Measurements from ENCODE around the gene KRT79.
"Not testable (repeated sequence)": the region's sequence is repeated elsewhere in the genome, so short reads cannot be mapped to it uniquely, and the experiment has no call there.

KRT79 gene

DNA sequence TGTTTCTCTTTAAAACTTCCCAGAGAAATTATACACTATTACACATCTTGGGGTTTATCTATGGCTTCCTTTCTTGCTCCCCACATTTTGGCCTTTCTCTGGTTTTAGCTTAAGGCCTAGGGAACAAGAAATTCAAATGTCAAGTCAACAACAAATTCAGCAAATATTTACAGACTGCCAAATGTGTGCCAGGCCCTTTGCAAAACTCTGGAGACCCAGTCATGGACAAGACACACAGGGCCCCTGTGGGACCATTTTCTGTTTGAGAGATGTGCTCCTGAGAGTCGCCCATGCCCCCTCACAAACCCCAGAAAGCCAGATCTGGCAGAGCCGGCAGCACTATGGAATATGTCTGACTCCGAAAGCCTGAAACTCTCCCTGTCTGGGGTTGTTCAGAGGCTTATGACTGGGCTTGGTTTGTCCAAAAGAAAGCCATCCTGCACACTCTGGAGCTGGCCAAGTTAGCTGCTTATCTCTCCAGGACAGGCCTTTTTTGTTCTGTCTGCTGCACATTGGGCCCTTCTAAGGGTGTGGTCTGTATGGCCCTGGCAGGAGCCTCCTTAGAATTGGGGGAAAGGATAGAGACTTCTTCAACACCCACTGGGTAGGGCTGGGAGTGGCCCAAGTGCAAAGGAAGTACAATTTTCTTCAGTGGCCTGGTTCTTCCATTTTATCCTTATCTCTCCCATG is 37.1 kb downstream of the KRT79 start:
- Histone ChIP-seq H3K4me1 (ENCODE audit: insufficient read depth, low read length) (peaks cover 12% of the 10 kb centered on the region; the same call in 1 of the 2 replicates), H3K9ac (ENCODE audit: low read depth, low read length) (no peak overlapping the region), H3K9me3 (ENCODE audit: insufficient read depth, low read depth, low read length) (no peaks in the 10 kb centered on the region), H3K27me3 (ENCODE audit: insufficient read depth, low read length) (no peaks in the 10 kb centered on the region), H3K36me3 (ENCODE audit: insufficient read depth, low read depth, low read length) (no peaks in the 10 kb centered on the region), H3K4me3 (ENCODE audit: low read length) (no peak overlapping the region), H3K27ac (ENCODE audit: low read length) (no peak overlapping the region)

DNA sequence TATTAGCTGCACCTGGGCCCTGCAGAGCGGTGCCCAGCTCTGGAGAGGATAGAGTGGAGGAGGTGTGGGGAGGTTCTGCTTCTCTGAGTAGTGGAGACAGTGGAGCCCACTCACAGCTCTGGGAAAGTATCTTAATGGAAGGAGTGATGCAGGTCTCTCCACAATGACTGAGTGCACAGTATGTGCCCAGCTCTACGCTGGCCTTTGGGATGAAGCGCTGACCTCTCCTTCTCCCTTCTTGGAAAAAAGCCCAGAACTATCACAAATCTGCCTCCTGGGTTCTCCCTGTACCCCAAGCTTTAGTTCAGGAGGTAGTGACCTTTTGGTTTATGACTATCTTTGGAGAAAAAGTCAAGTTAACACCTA is 37.7 kb downstream of the KRT79 start:
- no peaks in the 10 kb centered on the region for H3K9me3 ChIP-seq (ENCODE audit: insufficient read depth, low read depth, low read length)
- H3K9ac ChIP-seq (ENCODE audit: low read depth, low read length) = no peak overlapping the region
- H3K36me3 ChIP-seq (ENCODE audit: insufficient read depth, low read depth, low read length) = no peaks in the 10 kb centered on the region
- no peak overlapping the region for H3K4me3 ChIP-seq (ENCODE audit: low read length)
- no peak overlapping the region for H3K27ac ChIP-seq (ENCODE audit: low read length)
- H3K27me3 ChIP-seq (ENCODE audit: insufficient read depth, low read length) = no peaks in the 10 kb centered on the region
- peaks cover 12% of the 10 kb centered on the region; the same call in 1 of the 2 replicates for H3K4me1 ChIP-seq (ENCODE audit: insufficient read depth, low read length)

- Histone ChIP-seq H3K27me3 (ENCODE audit: insufficient read depth, low read length) (peaks cover 2% of the 10 kb centered on the region; the same call in 1 of the 2 replicates), H3K36me3 (ENCODE audit: insufficient read depth, low read depth, low read length) (no peaks in the 10 kb centered on the region), H3K9me3 (ENCODE audit: insufficient read depth, low read depth, low read length) (no peaks in the 10 kb centered on the region), H3K27ac (ENCODE audit: low read length) (no peak within 1 kb of the TSS), H3K4me1 (ENCODE audit: insufficient read depth, low read length) (peaks cover 11% of the 10 kb centered on the region; the same call in 1 of the 2 replicates), H3K9ac (ENCODE audit: low read depth, low read length) (no peak within 1 kb of the TSS), H3K4me3 (ENCODE audit: low read length) (no peak within 1 kb of the TSS)
These were observed 38.2 kb downstream of the KRT79 start, which contains the start of gene KRT3 for GRCh38 chr12:52795694-52796428. TSS of gene KRT3 (minus strand) at chr12:52796117. CDS start at chr12:52796042, 75 bp downstream.

DNA sequence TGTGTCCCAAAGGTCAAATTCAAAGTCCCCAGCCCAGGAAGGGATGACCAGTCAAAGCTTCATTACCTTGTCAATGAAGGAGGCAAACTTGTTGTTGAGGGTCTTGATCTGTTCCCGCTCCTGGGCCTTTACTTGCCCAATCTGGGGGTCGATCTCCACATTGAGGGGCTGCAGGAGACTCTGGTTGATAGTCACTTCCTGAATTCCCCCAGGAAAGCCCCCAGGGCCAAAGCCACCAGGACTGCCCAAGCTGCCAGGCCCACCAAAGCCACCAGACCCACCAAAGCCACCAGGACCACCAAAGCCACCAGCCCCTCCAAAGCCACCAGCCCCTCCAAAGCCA is 38.8 kb downstream of the KRT79 start:
- H3K9ac ChIP-seq (ENCODE audit: low read depth, low read length); H3K4me1 ChIP-seq (ENCODE audit: insufficient read depth, low read length); H3K27me3 ChIP-seq (ENCODE audit: insufficient read depth, low read length); H3K4me3 ChIP-seq (ENCODE audit: low read length); H3K27ac ChIP-seq (ENCODE audit: low read length); H3K9me3 ChIP-seq (ENCODE audit: insufficient read depth, low read depth, low read length); H3K36me3 ChIP-seq (ENCODE audit: insufficient read depth, low read depth, low read length): not testable (repeated sequence)

DNA sequence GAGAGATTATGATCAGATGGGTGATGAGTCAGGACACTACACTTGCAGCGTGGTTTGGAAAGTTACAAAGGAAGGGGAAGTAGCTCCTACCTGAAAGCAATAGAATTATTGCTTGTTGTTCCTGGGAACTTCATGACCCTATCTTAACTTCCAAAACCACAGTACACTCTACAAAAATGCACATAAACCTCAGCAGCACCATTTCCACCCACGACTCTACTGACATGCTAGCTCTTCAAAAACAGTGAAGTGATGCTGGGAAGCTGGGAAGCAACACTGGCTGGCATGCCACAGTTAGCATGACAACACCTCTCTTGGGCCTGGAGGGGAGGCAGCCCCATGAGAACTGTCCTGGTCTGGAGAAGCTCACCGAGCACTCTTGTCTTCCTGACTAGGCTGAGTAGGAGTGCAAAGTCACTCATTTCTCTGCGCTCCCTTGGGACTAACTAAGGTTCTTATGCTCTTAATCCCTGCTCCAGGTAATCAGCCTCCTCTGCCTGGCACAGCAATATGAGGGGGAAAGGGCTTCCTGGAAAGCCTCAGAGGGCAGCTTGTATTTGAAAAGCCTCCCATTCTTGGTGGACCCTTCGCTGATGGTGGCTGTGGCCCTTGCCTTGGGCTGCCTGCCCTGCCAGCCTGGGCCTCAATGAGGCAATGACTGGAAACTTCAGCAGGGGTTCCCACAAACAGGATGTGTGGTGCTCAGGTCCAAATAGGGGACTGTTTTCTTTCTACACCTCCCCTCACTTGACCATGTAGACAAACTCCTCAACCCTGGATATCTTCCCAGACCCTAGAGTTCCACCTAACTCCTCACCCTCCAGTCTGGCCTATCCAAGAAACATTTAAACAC is 39.4 kb downstream of the KRT79 start:
- Histone ChIP-seq H3K27ac (ENCODE audit: low read length) (no peak overlapping the region), H3K9ac (ENCODE audit: low read depth, low read length) (no peak overlapping the region), H3K36me3 (ENCODE audit: insufficient read depth, low read depth, low read length) (no peaks in the 10 kb centered on the region), H3K9me3 (ENCODE audit: insufficient read depth, low read depth, low read length) (no peaks in the 10 kb centered on the region), H3K4me3 (ENCODE audit: low read length) (no peak overlapping the region), H3K27me3 (ENCODE audit: insufficient read depth, low read length) (peaks cover 7% of the 10 kb centered on the region; the same call in 1 of the 2 replicates), H3K4me1 (ENCODE audit: insufficient read depth, low read length) (peaks cover under 1% of the 10 kb centered on the region; the same call in 1 of the 2 replicates)

DNA sequence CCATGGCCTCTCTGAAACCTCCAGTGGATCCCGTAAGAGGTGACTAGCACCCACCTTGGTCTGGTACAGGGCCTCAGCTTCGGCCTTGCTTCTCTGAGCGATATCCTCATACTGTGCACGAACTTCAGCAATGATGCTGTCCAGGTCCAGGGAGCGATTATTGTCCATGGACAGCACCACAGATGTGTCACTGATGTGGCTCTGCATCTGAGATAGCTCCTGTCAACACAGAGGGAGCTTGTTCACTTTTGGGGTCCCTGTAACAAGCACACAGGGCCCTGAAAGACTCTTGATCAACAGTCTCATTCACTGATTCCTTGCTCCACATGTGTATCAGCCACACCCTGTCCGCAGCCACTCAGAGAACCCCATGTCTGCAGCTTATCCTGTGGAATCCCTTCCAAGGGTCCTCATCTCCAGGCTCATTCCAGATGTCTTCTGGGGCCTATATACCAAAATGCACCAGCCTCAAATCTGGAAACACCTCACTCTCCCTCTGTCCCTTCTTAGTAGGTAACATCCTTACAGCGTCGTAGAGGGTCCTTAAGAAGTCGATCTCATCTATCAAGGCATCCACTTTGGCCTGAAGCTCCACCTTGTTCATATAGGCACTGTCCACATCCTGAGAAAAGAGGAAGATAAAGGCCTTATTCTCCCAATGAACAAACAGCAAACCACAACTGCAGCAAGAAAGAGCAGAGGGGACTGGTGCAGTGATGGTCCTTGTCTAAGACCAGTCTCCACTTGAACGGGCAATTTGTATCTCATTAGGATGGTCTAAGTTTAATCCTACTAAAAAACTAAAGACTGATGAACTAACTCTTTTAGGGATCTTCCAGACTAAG is 41.7 kb downstream of the KRT79 start:
- no peak overlapping the region for H3K27ac ChIP-seq (ENCODE audit: low read length)
- H3K9ac ChIP-seq (ENCODE audit: low read depth, low read length) = no peak overlapping the region
- no peaks in the 10 kb centered on the region for H3K4me1 ChIP-seq (ENCODE audit: insufficient read depth, low read length)
- no peaks in the 10 kb centered on the region for H3K36me3 ChIP-seq (ENCODE audit: insufficient read depth, low read depth, low read length)
- no peak overlapping the region for H3K4me3 ChIP-seq (ENCODE audit: low read length)
- H3K9me3 ChIP-seq (ENCODE audit: insufficient read depth, low read depth, low read length) = no peaks in the 10 kb centered on the region
- H3K27me3 ChIP-seq (ENCODE audit: insufficient read depth, low read length) = peaks cover 7% of the 10 kb centered on the region; the same call in 1 of the 2 replicates

DNA sequence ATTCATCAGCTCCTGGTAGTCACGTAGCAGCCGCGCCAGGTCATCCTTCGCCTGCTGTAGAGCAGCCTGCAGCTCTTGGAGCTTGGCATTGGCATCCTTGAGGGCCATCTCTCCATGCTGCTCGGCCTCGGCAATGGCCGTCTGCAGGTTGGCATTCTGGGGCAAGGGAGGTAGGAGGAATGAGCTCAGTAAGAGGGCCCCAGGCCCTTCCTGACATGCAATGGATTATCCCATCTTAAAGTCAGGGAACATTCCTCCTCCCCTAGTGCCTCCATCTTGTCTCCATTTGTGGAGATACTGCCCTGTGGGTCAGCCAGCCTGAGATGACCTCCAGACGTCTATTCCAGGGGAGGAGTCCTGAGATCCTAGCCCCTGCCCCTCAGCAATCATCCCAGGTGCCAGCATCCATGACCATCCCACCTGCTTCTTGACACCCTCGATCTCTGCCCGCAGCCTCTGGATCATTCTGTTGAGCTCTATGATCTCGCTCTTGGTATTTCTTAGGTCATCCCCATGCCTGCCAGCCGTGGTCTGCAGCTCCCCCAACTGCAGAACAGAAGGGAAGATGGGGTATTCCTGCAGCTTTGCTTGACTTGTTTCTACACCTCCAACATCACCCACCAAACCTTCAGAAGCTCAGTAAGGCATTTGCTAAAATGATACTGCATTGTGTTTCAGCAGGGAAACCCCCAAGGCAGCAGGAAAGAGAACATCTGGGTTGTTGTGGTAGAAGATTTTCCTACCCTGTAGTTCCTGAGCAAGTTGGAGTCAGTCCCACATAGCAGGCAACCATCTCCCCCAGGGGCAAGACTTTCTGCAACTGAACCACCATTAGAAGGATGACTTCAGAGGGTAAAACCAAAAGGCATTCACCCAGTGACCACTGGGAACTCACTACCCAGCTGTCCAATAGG is 42.6 kb downstream of the KRT79 start:
- no peak overlapping the region for H3K4me3 ChIP-seq (ENCODE audit: low read length)
- no peaks in the 10 kb centered on the region for H3K9me3 ChIP-seq (ENCODE audit: insufficient read depth, low read depth, low read length)
- no peak overlapping the region for H3K9ac ChIP-seq (ENCODE audit: low read depth, low read length)
- H3K27me3 ChIP-seq (ENCODE audit: insufficient read depth, low read length) = peaks cover 7% of the 10 kb centered on the region; the same call in 1 of the 2 replicates
- no peaks in the 10 kb centered on the region for H3K4me1 ChIP-seq (ENCODE audit: insufficient read depth, low read length)
- no peak overlapping the region for H3K27ac ChIP-seq (ENCODE audit: low read length)
- no peaks in the 10 kb centered on the region for H3K36me3 ChIP-seq (ENCODE audit: insufficient read depth, low read depth, low read length)

DNA sequence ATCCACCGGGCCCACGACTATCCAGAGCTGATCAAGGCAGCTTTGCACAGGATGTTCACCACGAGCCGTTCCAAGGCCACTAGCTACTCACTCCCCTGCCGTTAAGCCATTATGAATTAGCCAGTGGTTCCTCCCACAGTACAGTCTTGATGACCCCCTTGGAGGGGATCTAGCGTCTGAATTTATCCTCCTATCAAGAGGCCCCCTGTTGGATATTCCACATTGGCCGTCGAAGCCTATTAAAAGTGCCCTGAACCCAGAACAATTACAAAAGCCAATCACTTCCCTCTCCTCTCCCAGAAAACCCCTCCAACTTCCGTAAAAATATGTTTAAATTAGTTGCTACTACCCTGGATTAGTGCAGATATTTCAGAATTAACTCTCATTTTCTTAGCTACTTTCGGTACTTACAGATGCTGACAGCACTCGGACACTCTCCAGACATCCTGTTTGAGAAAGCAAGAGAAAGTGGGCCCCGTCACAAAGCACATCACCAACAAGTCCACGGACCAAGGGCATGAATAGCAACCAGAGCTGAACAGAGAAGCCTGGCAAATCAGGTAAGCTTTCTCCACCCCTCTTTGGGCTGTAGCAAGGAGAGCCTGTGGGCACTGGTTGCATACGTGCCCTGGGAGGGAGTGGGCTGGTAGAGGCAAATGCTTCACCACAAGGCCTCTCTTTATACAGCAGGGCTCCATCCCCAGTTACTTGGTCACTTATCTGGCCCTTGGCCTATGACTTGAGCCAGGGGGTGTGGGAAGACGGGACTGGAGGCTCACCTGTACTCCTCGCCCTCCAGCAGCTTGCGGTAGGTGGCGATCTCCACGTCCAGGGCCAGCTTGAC is 43.5 kb downstream of the KRT79 start:
- Histone ChIP-seq H3K4me3 (ENCODE audit: low read length) (peak overlapping the region; percentile 7; the same call in 1 of the 2 replicates), H3K4me1 (ENCODE audit: insufficient read depth, low read length) (no peaks in the 10 kb centered on the region), H3K9ac (ENCODE audit: low read depth, low read length) (no peak overlapping the region), H3K36me3 (ENCODE audit: insufficient read depth, low read depth, low read length) (no peaks in the 10 kb centered on the region), H3K9me3 (ENCODE audit: insufficient read depth, low read depth, low read length) (no peaks in the 10 kb centered on the region), H3K27me3 (ENCODE audit: insufficient read depth, low read length) (peaks cover 8% of the 10 kb centered on the region; the same call in 1 of the 2 replicates), H3K27ac (ENCODE audit: low read length) (no peak overlapping the region)

DNA sequence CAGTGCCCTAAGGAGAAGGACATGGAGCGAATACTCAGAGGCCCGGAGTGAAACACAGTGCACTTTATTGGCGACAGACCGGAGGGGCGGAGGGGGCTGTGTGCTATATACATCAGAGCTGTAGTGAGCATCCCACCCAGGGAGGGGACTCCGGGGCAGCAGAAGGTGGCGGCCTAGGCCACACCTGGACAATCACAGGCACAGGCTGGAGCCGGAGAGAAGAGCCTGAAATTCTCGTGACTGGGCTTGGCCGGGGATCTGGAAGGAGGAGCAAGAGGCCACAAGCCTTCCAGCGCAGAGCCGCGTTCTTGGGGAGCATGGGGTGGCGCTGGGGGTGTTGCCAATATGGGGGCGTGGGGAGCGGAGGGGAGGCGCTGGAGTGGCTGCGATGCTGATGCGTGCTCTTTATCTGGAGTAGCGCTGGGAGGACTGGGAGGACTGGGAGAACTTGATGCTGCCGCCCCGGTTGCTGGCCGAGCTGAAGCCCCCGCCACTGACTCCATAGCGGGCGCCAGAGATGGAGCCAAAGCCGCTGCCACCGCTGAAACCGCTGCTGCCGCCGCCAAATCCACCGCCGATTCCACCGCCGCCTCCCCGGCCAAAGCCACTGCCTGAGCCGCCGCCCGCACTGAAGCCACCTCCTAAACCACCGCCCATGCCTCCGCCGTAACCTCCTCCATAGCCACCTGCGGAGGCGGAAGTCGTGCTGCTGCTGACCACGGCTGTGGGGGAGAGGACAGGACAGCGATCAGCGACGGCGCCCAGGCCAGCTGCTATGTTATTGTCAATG is 44.3 kb downstream of the KRT79 start:
- H3K27me3 ChIP-seq (ENCODE audit: insufficient read depth, low read length) = peaks cover 16% of the 10 kb centered on the region
- peak overlapping the region; percentile 7; the same call in 1 of the 2 replicates for H3K4me3 ChIP-seq (ENCODE audit: low read length)
- H3K27ac ChIP-seq (ENCODE audit: low read length) = no peak overlapping the region
- H3K9ac ChIP-seq (ENCODE audit: low read depth, low read length) = no peak overlapping the region
- H3K9me3 ChIP-seq (ENCODE audit: insufficient read depth, low read depth, low read length) = no peaks in the 10 kb centered on the region
- no peaks in the 10 kb centered on the region for H3K36me3 ChIP-seq (ENCODE audit: insufficient read depth, low read depth, low read length)
- H3K4me1 ChIP-seq (ENCODE audit: insufficient read depth, low read length) = no peaks in the 10 kb centered on the region
